Lung (tissue), 12 donors: ENCODE measurements around the gene ANXA11. TPM values are rescaled to one million over a fixed set of nuclear protein-coding genes. Genes with fewer than 3 reads are reported as not detected.
"Not testable (repeated sequence)": the region's sequence is repeated elsewhere in the genome, so short reads cannot be mapped to it uniquely, and the experiment has no call there.

ENCODE experiments used
- ATAC-seq: fragments of 200-7000 bp; cut with Tn5 transposase; one replicate; pipeline ENCODE4 v1.9.1; 2020; ENCODE audit warnings: moderate number of reproducible peaks; ENCODE audit not compliant: insufficient read depth, low FRiP score
- DNase-seq, 3 donors: peaks; one replicate each; pipeline ENCODE4 v3.0.0-alpha.2; 2013 to 2017
- H3K27ac ChIP-seq, 2 donors: one replicate each; pipeline ENCODE4 v1.5.1; 2013; ENCODE audit warnings: mild to moderate bottlenecking in 2 of 2, moderate library complexity in 2 of 2, control low read depth in 1 of 2, inconsistent platforms in 1 of 2, low read depth in 1 of 2, low read length in 1 of 2
- H3K27me3 ChIP-seq, 3 donors: one replicate each; pipeline ENCODE4 v1.5.1; 2013; ENCODE audit warnings: low read length in 2 of 3; ENCODE audit not compliant: control insufficient read depth in 3 of 3, insufficient read depth in 3 of 3
- H3K36me3 ChIP-seq, 4 donors: one replicate each; pipeline ENCODE4 v1.5.1; 2013; ENCODE audit warnings: low read length in 4 of 4, mild to moderate bottlenecking in 1 of 4, moderate library complexity in 1 of 4; ENCODE audit not compliant: control insufficient read depth in 4 of 4, insufficient read depth in 4 of 4
- H3K4me1 ChIP-seq, 5 donors: one replicate each; pipeline ENCODE4 v1.5.1; 2013; ENCODE audit warnings: low read length in 5 of 5, mild to moderate bottlenecking in 2 of 5, moderate library complexity in 1 of 5; ENCODE audit not compliant: control insufficient read depth in 5 of 5, insufficient read depth in 5 of 5
- H3K4me3 ChIP-seq: one replicate; pipeline ENCODE4 v1.5.1; 2013; ENCODE audit warnings: mild to moderate bottlenecking, control low read depth, moderate library complexity
- H3K9ac ChIP-seq, 2 donors: one replicate each; pipeline ENCODE4 v1.5.1; 2013; ENCODE audit warnings: low read length in 2 of 2, control low read depth in 1 of 2; ENCODE audit not compliant: insufficient read depth in 1 of 2
- H3K9me3 ChIP-seq, 4 donors: one replicate each; pipeline ENCODE4 v1.5.1; 2013; ENCODE audit warnings: low read length in 3 of 4, mild to moderate bottlenecking in 1 of 4, moderate library complexity in 1 of 4; ENCODE audit not compliant: control insufficient read depth in 4 of 4, insufficient read depth in 3 of 4
- WGBS, 2 donors: extraction: QIAGEN DNeasy Blood & Tissue Kit; methylation state at CpG; one replicate each; pipeline ENCODE4 v1.1.7; 2013; 5-methylcytosine and 5-hydroxymethylcytosine counted together
- polyA plus RNA-seq, 2 donors: library from polyadenylated mRNA; stranded (reverse); fragments of 200-250 nt; gene quantifications; one replicate each; pipeline ENCODE4 v1.2.1, GENCODE V29; 2013
- total RNA-seq, 2 donors: library from RNA; depleted of rRNA in 1 of 2; stranded (reverse); fragments of >200 nt in 1 of 2; gene quantifications; one replicate each; pipeline ENCODE4 v1.2.1, GENCODE V29; 2014 to 2021
- TF ChIP-seq, protein P1 (sequence below): IDR thresholded peaks from 2 replicates; pipeline ENCODE4 v1.5.1; 2012; ENCODE audit warnings: mild to moderate bottlenecking; ENCODE audit errors: control extremely low read depth, extremely low read depth
- donor health status: control.
- donor health status: control.
- donor health status: Bipolar disorder and iron deficiency.
- donor health status: healthy.
- donor health status: DM: yes; HTN: yes; CAD: no.

Gene ANXA11
- total and polyA plus RNA-seq, 4 donors, result 97.7 to 404 (median 209) TPM

DNA sequence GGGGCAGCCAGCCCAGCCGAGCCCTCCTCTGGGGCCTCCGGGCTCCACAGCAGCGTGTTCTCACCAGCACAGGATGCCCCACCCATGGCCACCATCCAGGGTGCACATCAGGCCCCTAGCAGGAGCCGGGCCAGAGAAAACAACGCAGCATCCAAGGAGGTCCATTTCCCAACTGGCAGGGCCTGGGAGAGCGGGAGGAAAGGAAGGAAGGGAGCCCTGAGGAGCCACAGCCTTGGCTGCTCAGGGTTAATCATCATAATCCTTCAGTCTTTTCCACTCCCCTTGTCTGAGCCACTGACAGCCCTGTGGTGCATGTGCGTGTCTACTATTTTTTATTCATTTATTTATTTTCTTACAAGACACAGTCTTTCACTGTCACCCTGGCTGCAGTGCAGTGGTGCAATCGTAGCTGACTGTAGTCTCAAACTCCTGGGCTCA, 69.2 kb downstream of the ANXA11 start:
- H3K9me3 ChIP-seq, result no peaks in the 10 kb centered on the region
- TF ChIP-seq, protein P1, sequence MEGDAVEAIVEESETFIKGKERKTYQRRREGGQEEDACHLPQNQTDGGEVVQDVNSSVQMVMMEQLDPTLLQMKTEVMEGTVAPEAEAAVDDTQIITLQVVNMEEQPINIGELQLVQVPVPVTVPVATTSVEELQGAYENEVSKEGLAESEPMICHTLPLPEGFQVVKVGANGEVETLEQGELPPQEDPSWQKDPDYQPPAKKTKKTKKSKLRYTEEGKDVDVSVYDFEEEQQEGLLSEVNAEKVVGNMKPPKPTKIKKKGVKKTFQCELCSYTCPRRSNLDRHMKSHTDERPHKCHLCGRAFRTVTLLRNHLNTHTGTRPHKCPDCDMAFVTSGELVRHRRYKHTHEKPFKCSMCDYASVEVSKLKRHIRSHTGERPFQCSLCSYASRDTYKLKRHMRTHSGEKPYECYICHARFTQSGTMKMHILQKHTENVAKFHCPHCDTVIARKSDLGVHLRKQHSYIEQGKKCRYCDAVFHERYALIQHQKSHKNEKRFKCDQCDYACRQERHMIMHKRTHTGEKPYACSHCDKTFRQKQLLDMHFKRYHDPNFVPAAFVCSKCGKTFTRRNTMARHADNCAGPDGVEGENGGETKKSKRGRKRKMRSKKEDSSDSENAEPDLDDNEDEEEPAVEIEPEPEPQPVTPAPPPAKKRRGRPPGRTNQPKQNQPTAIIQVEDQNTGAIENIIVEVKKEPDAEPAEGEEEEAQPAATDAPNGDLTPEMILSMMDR, result no peak
- no peak overlapping the region for H3K4me3 ChIP-seq
- no peaks in the 10 kb centered on the region for H3K36me3 ChIP-seq
- H3K4me1 ChIP-seq, result peaks cover 0 to 46% (median 7%) of the 10 kb centered on the region in 5 donors
- ATAC-seq (peak; percentile 32), DNase-seq (peak; percentile 77 to 93 (median 84))
- no peak overlapping the region for H3K9ac ChIP-seq
- H3K27ac ChIP-seq, result peak overlapping the region; percentile 45 to 64
- no peaks in the 10 kb centered on the region for H3K27me3 ChIP-seq
- WGBS, 2 donors, result 40 to 74% methylated on average over 8 of the region's 8 CpGs

DNA sequence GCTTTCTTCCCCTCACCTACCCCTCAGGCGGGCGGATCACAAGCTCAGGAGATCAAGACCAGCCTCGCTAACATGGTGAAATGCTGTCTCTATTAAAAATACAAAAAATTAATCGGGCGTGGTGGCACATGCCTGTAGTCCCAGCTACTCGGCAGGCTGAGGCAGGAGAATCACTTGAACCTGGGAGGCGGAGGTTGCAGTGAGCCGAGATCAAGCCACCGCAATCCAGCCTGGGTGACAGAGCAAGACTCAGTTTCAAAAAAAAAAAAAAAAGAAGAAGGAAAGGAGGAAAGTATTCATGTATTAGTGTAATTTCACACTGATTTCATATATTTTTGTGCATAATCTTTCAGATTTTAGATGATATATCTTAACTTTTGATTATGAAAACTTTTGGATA, 71.7 kb downstream of the ANXA11 start:
- H3K9me3 ChIP-seq, H3K36me3 ChIP-seq, H3K9ac ChIP-seq, H3K27me3 ChIP-seq, DNase-seq, ATAC-seq, H3K4me3 ChIP-seq: not testable (repeated sequence)
- WGBS, 2 donors, result 76 to 88% methylated on average over 9 of the region's 9 CpGs
- H3K4me1 ChIP-seq, result peaks cover 0 to 46% (median 7%) of the 10 kb centered on the region in 5 donors
- H3K27ac ChIP-seq, result peak overlapping the region; percentile 60 to 67

DNA sequence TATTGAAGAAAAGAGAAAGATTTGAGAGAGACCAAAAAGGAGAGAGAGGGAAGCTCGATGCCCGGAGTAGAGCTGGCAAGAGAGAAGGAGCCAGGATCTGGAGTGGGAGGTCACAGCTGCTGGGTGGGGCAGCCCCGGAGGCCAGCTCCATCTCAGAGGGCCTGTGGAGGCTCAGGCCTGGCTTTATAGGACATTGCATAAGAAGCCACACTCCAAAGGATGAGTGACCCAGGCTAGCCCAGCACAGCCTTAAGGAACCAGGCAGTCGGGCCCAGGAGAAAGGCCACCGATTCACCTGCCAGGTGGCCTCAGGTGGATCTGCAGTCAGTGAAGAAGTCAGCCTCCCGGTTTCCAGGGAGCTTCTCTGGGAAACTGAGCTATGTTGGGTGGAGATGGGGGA, 72.1 kb downstream of the ANXA11 start:
- Histone ChIP-seq H3K27ac (peak overlapping the region; percentile 60 to 67), H3K4me1 (peaks cover 0 to 43% (median 7%) of the 10 kb centered on the region in 5 donors), H3K9me3 (no peaks in the 10 kb centered on the region), H3K4me3 (no peak overlapping the region), H3K36me3 (no peaks in the 10 kb centered on the region), H3K9ac (peak overlapping the region; percentile 63 to 91), H3K27me3 (no peaks in the 10 kb centered on the region)
- TF ChIP-seq, protein P1, result no peak
- WGBS, 2 donors, result 38 to 57% methylated on average over 6 of the region's 6 CpGs
- DNase-seq (peak in 2 of 3 donors; percentile 46 to 56), ATAC-seq (no peak)

DNA sequence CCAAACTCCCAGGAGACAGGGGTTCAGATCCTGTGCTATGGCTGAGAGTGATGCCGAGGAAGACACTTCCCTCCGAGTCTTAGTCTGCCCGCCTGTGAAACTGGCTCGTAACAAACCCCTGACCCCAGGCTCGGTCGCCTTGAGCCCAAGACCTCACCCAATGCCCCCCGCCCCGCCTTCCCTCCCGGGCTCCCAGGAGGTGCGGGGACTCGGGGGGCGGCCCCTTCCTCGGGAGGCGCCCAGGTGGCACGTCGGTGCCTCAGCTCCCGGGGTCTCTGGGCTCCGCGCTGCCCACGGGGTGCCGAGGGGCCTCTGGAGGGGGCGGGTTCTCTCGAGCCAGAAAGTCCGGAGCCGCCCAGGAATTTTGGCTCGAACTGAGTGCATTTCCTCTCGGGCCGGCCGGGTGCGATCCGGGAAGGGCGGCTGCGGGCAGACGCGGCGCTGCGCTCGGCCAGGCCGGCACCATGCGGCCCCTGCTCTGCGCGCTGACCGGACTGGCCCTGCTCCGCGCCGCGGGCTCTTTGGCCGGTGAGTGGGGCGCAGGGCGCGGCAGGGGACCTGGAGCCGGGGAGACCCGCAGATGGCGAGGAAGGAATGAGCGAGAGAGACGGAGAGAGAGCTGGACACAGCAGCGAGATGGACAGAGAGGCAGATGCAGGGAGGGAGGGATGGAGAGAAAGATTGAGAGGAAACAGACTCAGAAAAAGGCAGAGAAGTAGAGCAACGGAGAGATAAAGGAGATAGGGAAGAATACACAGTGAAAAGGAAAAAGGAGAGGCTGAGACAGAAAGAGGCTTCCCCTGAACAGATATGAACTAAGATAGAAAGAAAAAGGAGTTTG, 72.8 kb downstream of the ANXA11 start, which contains the start of gene PLAC9:
PLAC9 (plus strand) TSS at position 432 of the 841 bp plus-strand sequence; CDS start at position 465, 33 bp downstream.
- DNase-seq, result peak; percentile 77 to 82 (median 79)

More for the DNA sequence above, 72.8 kb downstream of the ANXA11 start, which contains the start of gene PLAC9:
- Histone ChIP-seq H3K27ac (peak within 1 kb of the TSS; percentile 60 to 83), H3K27me3 (no peaks in the 10 kb centered on the region), H3K36me3 (no peaks in the 10 kb centered on the region), H3K9me3 (no peaks in the 10 kb centered on the region), H3K4me1 (peaks cover 0 to 37% (median 4%) of the 10 kb centered on the region in 5 donors), H3K9ac (peak within 1 kb of the TSS; percentile 63 to 91), H3K4me3 (peak within 1 kb of the TSS; percentile 46)
- 2 to 3% methylated on average over 57 to 58 of the region's 58 CpGs for WGBS, 2 donors
- ATAC-seq, result peak; percentile 68
- TF ChIP-seq, protein P1, result no peak
